B cell (primary cell): ENCODE measurements around the gene PFDN1. TPM values are rescaled to one million over a fixed set of nuclear protein-coding genes. Genes with fewer than 3 reads are reported as not detected.

ENCODE experiments used
- ATAC-seq: fragments of 200-7000 bp; cut with Tn5 transposase; one replicate; pipeline ENCODE4 v1.10.0; 2021; ENCODE audit warnings: low read depth, mild to moderate bottlenecking, moderate number of reproducible peaks, moderate library complexity
- CTCF ChIA-PET: fragments of 350-600 bp; sonication (Branson Sonifier 250); formaldehyde crosslinking; loops from one replicate; lab custom pipeline; 2021; ENCODE audit warnings: antibody characterized with exemption, inconsistent platforms; lab: Charles Lee
- POLR2A ChIA-PET: fragments of 350-600 bp; sonication (Branson Sonifier 250); formaldehyde crosslinking; loops from one replicate; lab custom pipeline; 2021; ENCODE audit warnings: antibody characterized with exemption; lab: Charles Lee
- DNase-seq: peaks from one replicate; pipeline ENCODE4 v3.0.0; 2013
- H2AFZ ChIP-seq: 2 replicates; pipeline ENCODE4 v1.6.1; 2012; ENCODE audit warnings: mild to moderate bottlenecking, low read depth, low read length; ENCODE audit not compliant: insufficient read depth, poor library complexity, severe bottlenecking
- H3K27ac ChIP-seq, 2 donors: 1 replicate in 1 of 2; 2 replicates in 1 of 2; pipeline ENCODE4 v1.5.1; 2012 to 2013; ENCODE audit warnings: low read length in 2 of 2, mild to moderate bottlenecking in 2 of 2, moderate library complexity in 1 of 2
- H3K27me3 ChIP-seq, 4 experiments: fragments of 200-600 bp in 1 of 4; sonication (generic) in 1 of 4; replicated peaks in 1 of 4; 1 replicate in 2 of 4; 2 replicates in 2 of 4; pipeline versions ENCODE4 v1.6.1 to v1.7.0; 2013 to 2016; ENCODE audit warnings: low read length in 3 of 4, mild to moderate bottlenecking in 2 of 4, mixed read lengths in 1 of 4, moderate library complexity in 1 of 4; ENCODE audit not compliant: insufficient read depth in 4 of 4, control insufficient read depth in 3 of 4; ENCODE audit errors: control extremely low read depth in 1 of 4
- H3K36me3 ChIP-seq, 2 experiments: replicated peaks in 1 of 2; 1 replicate in 1 of 2; 2 replicates in 1 of 2; pipeline versions ENCODE4 v1.6.1 to v1.7.1; 2013; ENCODE audit warnings: low read length in 1 of 2; ENCODE audit not compliant: insufficient read depth in 2 of 2, control insufficient read depth in 1 of 2; ENCODE audit errors: control extremely low read depth in 1 of 2, extremely low read depth in 1 of 2
- H3K4me1 ChIP-seq, 2 donors: fragments of 200-600 bp in 1 of 2; sonication (generic) in 1 of 2; 1 replicate in 1 of 2; 2 replicates in 1 of 2; pipeline versions ENCODE4 v1.5.1 to v1.6.1; 2013 to 2017; ENCODE audit warnings: low read length in 2 of 2; ENCODE audit not compliant: control insufficient read depth in 2 of 2, insufficient read depth in 2 of 2
- H3K4me2 ChIP-seq: replicated peaks from 2 replicates; pipeline ENCODE3; 2012; ENCODE audit warnings: mild to moderate bottlenecking, low read depth, low read length; ENCODE audit not compliant: poor library complexity, severe bottlenecking
- H3K4me3 ChIP-seq, 5 experiments: fragments of 200-600 bp in 1 of 5; sonication (generic) in 1 of 5; 1 replicate in 3 of 5; 2 replicates in 2 of 5; pipeline versions ENCODE4 v1.5.1 to v1.7.0; 2011 to 2016; ENCODE audit warnings: low read length in 4 of 5, mild to moderate bottlenecking in 4 of 5, low read depth in 2 of 5, control low read depth in 1 of 5, moderate library complexity in 1 of 5; ENCODE audit not compliant: insufficient read depth in 1 of 5; ENCODE audit errors: control extremely low read depth in 1 of 5, extremely low read depth in 1 of 5
- H3K79me2 ChIP-seq: fragments of 200-600 bp; sonication (generic); one replicate; pipeline ENCODE4 v1.6.0; 2016; ENCODE audit warnings: low read length; ENCODE audit not compliant: control insufficient read depth, insufficient read depth
- H3K9ac ChIP-seq: fragments of 200-600 bp; sonication (generic); 2 replicates; pipeline ENCODE4 v1.6.1; 2017; ENCODE audit warnings: mild to moderate bottlenecking, low read length, moderate library complexity
- H3K9me3 ChIP-seq, 3 donors: one replicate each; pipeline versions ENCODE4 v1.6.1 to v1.7.1; 2013; ENCODE audit warnings: low read length in 2 of 3; ENCODE audit not compliant: control insufficient read depth in 2 of 3, insufficient read depth in 1 of 3; ENCODE audit errors: control extremely low read depth in 1 of 3
- H4K20me1 ChIP-seq: 2 replicates; pipeline ENCODE4 v1.6.0; 2012; ENCODE audit warnings: mild to moderate bottlenecking, low read length; ENCODE audit not compliant: insufficient read depth, control insufficient read depth, poor library complexity, severe bottlenecking
- H3K27ac Mint-ChIP-seq: one replicate; pipeline ENCODE4 v1.8.0; 2021; ENCODE audit warnings: mixed read lengths
- H3K27me3 Mint-ChIP-seq: one replicate; pipeline ENCODE4 v1.8.0; 2021; ENCODE audit warnings: mixed read lengths
- H3K4me1 Mint-ChIP-seq: one replicate; pipeline ENCODE4 v1.8.0; 2021; ENCODE audit warnings: mixed read lengths
- H3K4me3 Mint-ChIP-seq: one replicate; pipeline ENCODE4 v1.8.0; 2021; ENCODE audit warnings: mixed read lengths
- H3K9me3 Mint-ChIP-seq: one replicate; pipeline ENCODE4 v1.8.0; 2022; ENCODE audit warnings: mixed read lengths; ENCODE audit not compliant: insufficient read depth
- CTCF ChIP-seq: fragments of 200-600 bp; IDR thresholded peaks from one replicate; pipeline ENCODE4 v1.8.0; 2022; ENCODE audit warnings: antibody characterized with exemption, mild to moderate bottlenecking
- EZH2 ChIP-seq: IDR thresholded peaks from 2 replicates; pipeline ENCODE4 v1.6.1; 2012; ENCODE audit warnings: borderline replicate concordance, low read depth, mild to moderate bottlenecking, moderate library complexity, low read length; ENCODE audit not compliant: insufficient read depth, poor library complexity, severe bottlenecking
- WGBS: methylation state at CpG from one replicate; pipeline ENCODE4 v1.1.5; 2013; ENCODE audit warnings: missing lambda C conversion rate; ENCODE audit not compliant: insufficient coverage; 5-methylcytosine and 5-hydroxymethylcytosine counted together
- intact Hi-C: fragments of 100-400 bp; cut with micrococcal nuclease; formaldehyde crosslinking; loops from one replicate; pipeline ENCODE4 v1.10.0; 2022
- polyA plus RNA-seq: library from polyadenylated mRNA; depleted of rRNA; stranded (reverse); fragments of >200 nt; gene quantifications from 2 replicates; pipeline ENCODE4 v1.2.3, GENCODE V29; 2012
- total RNA-seq, 2 donors: library from RNA; stranded (reverse); fragments of 120-200 nt in 1 of 2; gene quantifications; 1 replicate in 1 of 2; 2 replicates in 1 of 2; pipeline versions ENCODE4 v1.2.3 to v1.2.4, GENCODE V29; 2013 to 2022

Gene PFDN1
- total and polyA plus RNA-seq, 2 donors (not counting 1 experiment from before 2014, with no cell fraction given): 30.3 to 31.2 TPM

GRCh38 chr5:140215276-140215675 is 87.6 kb downstream of the PFDN1 start:
- Histone ChIP-seq H3K9me3 (no peaks in the 10 kb centered on the region), H3K4me3 (no peak overlapping the region), H2AFZ (no peak overlapping the region), H3K79me2 (no peaks in the 10 kb centered on the region), H3K4me2 (no peak overlapping the region), H3K36me3 (no peaks in the 10 kb centered on the region), H3K9ac (no peak overlapping the region), H3K27me3 (no peaks in the 10 kb centered on the region), H3K4me1 (no peaks in the 10 kb centered on the region), H3K27ac (no peak overlapping the region), H4K20me1 (no peaks in the 10 kb centered on the region)
- DNase-seq: no peak
- Mint-ChIP-seq H3K4me3 (no peak overlapping the region), H3K27me3 (no peaks in the 10 kb centered on the region), H3K4me1 (no peaks in the 10 kb centered on the region), H3K27ac (no peak overlapping the region), H3K9me3 (no peaks in the 10 kb centered on the region)
- TF ChIP-seq EZH2 (no peak), CTCF (no peak)
- intact Hi-C loops: no loop called here
- ChIA-PET POLR2A (no interaction called here), CTCF (interaction anchor here (1.4 kb wide), 1 partner anchor 130 kb away, joined by 3 read pairs; no protein-coding TSS in a partner anchor)
- WGBS: no CpG with 5 or more reads among the region's 1 CpG
- ATAC-seq: no peak

GRCh38 chr5:140214831-140215230 is 88.1 kb downstream of the PFDN1 start:
- no peak overlapping the region for H2AFZ ChIP-seq
- Mint-ChIP-seq H3K27me3 (no peaks in the 10 kb centered on the region), H3K4me1 (no peaks in the 10 kb centered on the region), H3K9me3 (no peaks in the 10 kb centered on the region), H3K4me3 (no peak overlapping the region), H3K27ac (no peak overlapping the region)
- no peak overlapping the region for H3K27ac ChIP-seq
- ATAC-seq: no peak
- H3K9ac ChIP-seq: no peak overlapping the region
- TF ChIP-seq CTCF (no peak), EZH2 (no peak)
- H3K4me2 ChIP-seq: no peak overlapping the region
- H3K36me3 ChIP-seq: no peaks in the 10 kb centered on the region
- DNase-seq: no peak
- H3K27me3 ChIP-seq: no peaks in the 10 kb centered on the region
- H3K9me3 ChIP-seq: no peaks in the 10 kb centered on the region
- ChIA-PET POLR2A (no interaction called here), CTCF (interaction anchor here (1.4 kb wide), 1 partner anchor 130 kb away, joined by 3 read pairs; no protein-coding TSS in a partner anchor)
- WGBS: 17% methylated on average over 1 of the region's 4 CpGs
- no peak overlapping the region for H3K4me3 ChIP-seq
- intact Hi-C loops: no loop called here
- H3K4me1 ChIP-seq: no peaks in the 10 kb centered on the region
- H4K20me1 ChIP-seq: no peaks in the 10 kb centered on the region
- no peaks in the 10 kb centered on the region for H3K79me2 ChIP-seq
